GM23338 (cell line): Measurements from ENCODE around the gene FKTN. TPM values are rescaled to one million over a fixed set of nuclear protein-coding genes. Genes with fewer than 3 reads are reported as not detected.
A peak's percentile ranks its signal among the peaks of the same experiment; 100 is the strongest.

Source experiments
- ATAC-seq: fragments of 200-7000 bp; cut with Tn5 transposase; 3 replicates; pipeline ENCODE4 v1.9.1; 2020
- DNase-seq: peaks from one replicate; pipeline ENCODE4 v3.0.0-alpha.2; 2015; ENCODE audit warnings: low spot score
- H2AFZ ChIP-seq: fragments of 200-600 bp; sonication (generic); 2 replicates; pipeline ENCODE4 v1.8.0; 2016; ENCODE audit warnings: antibody characterized with exemption, mild to moderate bottlenecking, moderate library complexity
- H3F3A ChIP-seq: fragments of 200-600 bp; sonication (generic); replicated peaks from 2 replicates; pipeline ENCODE4 v1.8.0; 2017; ENCODE audit warnings: antibody characterized with exemption, mixed run types, low read depth
- H3K27ac ChIP-seq: fragments of 200-600 bp; sonication (generic); 2 replicates; pipeline ENCODE4 v1.6.1; 2016; ENCODE audit warnings: low read depth
- H3K27me3 ChIP-seq: fragments of 200-600 bp; sonication (generic); 2 replicates; pipeline ENCODE4 v1.8.0; 2016; ENCODE audit warnings: mild to moderate bottlenecking, mixed run types, moderate library complexity; ENCODE audit not compliant: insufficient read depth
- H3K36me3 ChIP-seq: fragments of 200-600 bp; sonication (generic); 2 replicates; pipeline ENCODE4 v1.8.0; 2016; ENCODE audit warnings: mild to moderate bottlenecking; ENCODE audit not compliant: insufficient read depth
- H3K4me1 ChIP-seq: fragments of 200-600 bp; sonication (generic); 2 replicates; pipeline ENCODE4 v1.8.0; 2016; ENCODE audit warnings: mild to moderate bottlenecking, moderate library complexity; ENCODE audit not compliant: insufficient read depth
- H3K4me2 ChIP-seq: fragments of 200-600 bp; sonication (generic); 2 replicates; pipeline ENCODE4 v1.7.1; 2017; ENCODE audit warnings: mixed run types
- H3K4me3 ChIP-seq: fragments of 200-600 bp; sonication (generic); 2 replicates; pipeline ENCODE4 v1.6.1; 2016; ENCODE audit warnings: mixed run types
- H3K79me2 ChIP-seq: fragments of 200-600 bp; sonication (generic); replicated peaks from 2 replicates; pipeline ENCODE4 v1.8.0; 2017; ENCODE audit warnings: mild to moderate bottlenecking; ENCODE audit not compliant: insufficient read depth
- H3K9me2 ChIP-seq: fragments of 200-600 bp; sonication (generic); 2 replicates; pipeline ENCODE4 v1.8.0; 2017; ENCODE audit not compliant: insufficient read depth
- H4K20me1 ChIP-seq: fragments of 200-600 bp; sonication (generic); replicated peaks from 2 replicates; pipeline ENCODE4 v1.8.0; 2017; ENCODE audit warnings: mild to moderate bottlenecking; ENCODE audit not compliant: insufficient read depth
- H3K27ac Mint-ChIP-seq: 2 replicates; pipeline ENCODE4 v1.8.0; 2020; ENCODE audit warnings: inconsistent platforms, mild to moderate bottlenecking, moderate library complexity, mixed read lengths
- H3K27me3 Mint-ChIP-seq: 3 replicates; pipeline ENCODE4 v1.8.0; 2022; ENCODE audit warnings: low read depth, mild to moderate bottlenecking, moderate library complexity, mixed read lengths, inconsistent platforms; ENCODE audit not compliant: insufficient read depth, poor library complexity
- H3K36me3 Mint-ChIP-seq: 3 replicates; pipeline ENCODE4 v1.8.0; 2021; ENCODE audit warnings: low read depth, mild to moderate bottlenecking, inconsistent platforms, moderate library complexity, mixed read lengths
- H3K4me1 Mint-ChIP-seq: 3 replicates; pipeline ENCODE4 v1.8.0; 2020; ENCODE audit warnings: mild to moderate bottlenecking, inconsistent platforms, mixed read lengths
- H3K4me3 Mint-ChIP-seq: 3 replicates; pipeline ENCODE4 v1.8.0; 2021; ENCODE audit warnings: moderate library complexity, mild to moderate bottlenecking, inconsistent platforms, mixed read lengths
- H3K9me3 Mint-ChIP-seq: 3 replicates; pipeline ENCODE4 v1.8.0; 2020; ENCODE audit warnings: moderate library complexity, mild to moderate bottlenecking, inconsistent platforms, mixed read lengths
- CREB1 ChIP-seq: fragments of 250-450 bp; sonication (Bioruptor Pico); IDR thresholded peaks from 2 replicates; pipeline ENCODE4 v1.5.0; 2020; ENCODE audit warnings: low read depth, mild to moderate bottlenecking, moderate library complexity
- ETS1 ChIP-seq: IDR thresholded peaks from 2 replicates; pipeline ENCODE4 v1.6.1; 2016; ENCODE audit warnings: antibody characterized with exemption
- EZH2 ChIP-seq: fragments of 200-600 bp; sonication (generic); IDR thresholded peaks from one replicate; pipeline ENCODE4 v1.8.0; 2017; ENCODE audit warnings: antibody characterized with exemption, mild to moderate bottlenecking, low read depth; ENCODE audit not compliant: unreplicated experiment
- EZH2phosphoT487 ChIP-seq: fragments of 200-600 bp; sonication (generic); IDR thresholded peaks from one replicate; pipeline ENCODE4 v1.8.1; 2018; ENCODE audit warnings: antibody characterized with exemption; ENCODE audit not compliant: unreplicated experiment
- NANOG ChIP-seq: IDR thresholded peaks from 2 replicates; pipeline ENCODE4 v1.6.1; 2016; ENCODE audit warnings: antibody characterized with exemption, borderline replicate concordance
- POLR2AphosphoS5 ChIP-seq: IDR thresholded peaks from 2 replicates; pipeline ENCODE4 v1.6.1; 2016; ENCODE audit warnings: antibody characterized with exemption, low read depth
- ZNF114 ChIP-seq: fragments of 250-450 bp; sonication (Bioruptor Pico); IDR thresholded peaks from 2 replicates; pipeline ENCODE4 v1.5.0; 2020; ENCODE audit warnings: mild to moderate bottlenecking, moderate library complexity
- ZNF331 ChIP-seq: fragments of 250-450 bp; sonication (Bioruptor Pico); IDR thresholded peaks from 2 replicates; pipeline ENCODE4 v1.5.0; 2020; ENCODE audit warnings: low read depth, mild to moderate bottlenecking, moderate library complexity
- ZNF462 ChIP-seq: fragments of 250-450 bp; sonication (Bioruptor Pico); IDR thresholded peaks from 2 replicates; pipeline ENCODE4 v1.5.0; 2020; ENCODE audit warnings: mild to moderate bottlenecking, moderate library complexity
- polyA plus RNA-seq: library from polyadenylated mRNA; unstranded; fragments of >200 nt; fragmentation: Nextera tagmentation; extraction: Ambion mirVana; gene quantifications from 2 replicates; pipeline ENCODE4 v1.2.1, GENCODE V29; 2016
- total RNA-seq: library from RNA; depleted of rRNA; stranded (reverse); fragments of >200 nt; shearing (Covaris generic); gene quantifications from 2 replicates; pipeline ENCODE4 v1.2.3, GENCODE V29; 2014

FKTN gene
- total and polyA plus RNA-seq, 2 experiments from 2014 or later = 6.8 to 9.9 TPM

DNA sequence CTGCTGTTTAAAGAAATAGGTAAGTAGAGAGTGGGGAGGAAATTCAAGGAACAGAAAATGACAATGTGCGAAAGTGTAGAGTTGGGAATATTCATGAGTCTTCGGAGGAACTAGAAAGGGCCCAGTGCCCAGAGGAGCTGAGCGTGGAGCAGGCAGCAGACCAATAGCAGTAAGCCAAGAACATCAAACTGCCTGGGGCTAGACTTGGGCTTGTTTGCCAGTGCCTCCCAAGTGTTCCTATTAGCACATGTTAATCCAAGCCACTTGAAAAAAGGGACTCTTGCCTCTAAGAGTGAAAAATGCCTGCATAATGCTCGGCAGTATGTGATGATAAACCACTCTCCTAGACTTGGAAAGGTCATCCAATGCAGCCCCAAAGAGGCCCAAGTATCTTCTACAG is 103.1 kb downstream of the FKTN start:
- Mint-ChIP-seq H3K27me3 (peaks cover 19% of the 10 kb centered on the region), H3K36me3 (no peaks in the 10 kb centered on the region)
- H4K20me1 ChIP-seq = no peaks in the 10 kb centered on the region

DNA sequence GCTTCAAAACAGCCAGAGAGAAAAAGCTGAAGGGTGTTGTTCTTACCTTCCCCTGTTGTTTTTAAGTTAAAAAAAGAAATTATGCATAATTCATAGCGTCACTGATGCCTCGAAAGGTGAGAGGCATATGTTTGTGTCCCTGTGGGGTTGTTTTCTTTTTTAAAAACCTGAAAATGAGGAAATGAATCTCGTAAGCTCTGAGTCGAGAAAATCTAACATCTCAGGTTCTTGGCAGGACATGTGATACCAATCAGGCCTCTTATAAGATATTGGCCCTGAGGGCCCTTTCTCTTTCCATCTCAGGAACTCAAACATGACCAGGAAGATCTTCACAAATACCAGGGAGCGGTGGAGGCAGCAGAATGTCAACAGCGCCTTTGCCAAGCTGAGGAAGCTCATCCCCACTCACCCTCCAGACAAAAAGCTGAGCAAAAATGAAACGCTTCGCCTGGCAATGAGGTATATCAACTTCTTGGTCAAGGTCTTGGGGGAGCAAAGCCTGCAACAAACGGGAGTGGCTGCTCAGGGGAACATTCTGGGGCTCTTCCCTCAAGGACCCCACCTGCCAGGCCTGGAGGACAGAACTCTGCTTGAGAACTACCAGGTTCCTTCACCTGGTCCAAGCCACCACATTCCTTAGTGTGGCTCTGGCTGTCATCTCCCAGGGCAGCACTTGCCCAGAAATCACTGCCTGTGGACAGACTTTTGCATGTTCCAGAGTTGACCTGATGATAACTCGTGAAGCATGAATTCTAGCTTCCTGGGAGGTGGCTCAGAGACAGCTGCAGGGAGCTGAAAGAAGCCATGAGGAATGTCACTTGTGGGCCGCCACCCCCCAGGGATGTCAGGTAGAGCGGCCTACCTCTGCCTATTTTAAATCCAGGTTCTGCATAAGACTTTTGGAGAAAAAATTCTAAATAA is 104.5 kb downstream of the FKTN start, which contains the start of gene TAL2:
TSS of gene TAL2 (plus strand) at position 274 of the 921 bp plus-strand sequence. CDS start at position 314, 40 bp downstream.
- Mint-ChIP-seq H3K9me3 (no peaks in the 10 kb centered on the region), H3K36me3 (no peaks in the 10 kb centered on the region), H3K4me3 (no peak within 1 kb of the TSS), H3K4me1 (peaks cover 3% of the 10 kb centered on the region; the same call in 2 of the 3 replicates), H3K27me3 (peaks cover 5% of the 10 kb centered on the region), H3K27ac (no peak within 1 kb of the TSS)
- ATAC-seq (no peak), DNase-seq (no peak)
- Histone ChIP-seq H3K4me1 (no peaks in the 10 kb centered on the region), H2AFZ (no peak within 1 kb of the TSS), H3K9me2 (no peaks in the 10 kb centered on the region), H4K20me1 (no peaks in the 10 kb centered on the region), H3K4me2 (no peak within 1 kb of the TSS), H3K4me3 (no peak within 1 kb of the TSS), H3K36me3 (no peaks in the 10 kb centered on the region), H3F3A (no peaks in the 10 kb centered on the region), H3K79me2 (no peaks in the 10 kb centered on the region), H3K27me3 (peaks cover 7% of the 10 kb centered on the region), H3K27ac (no peak within 1 kb of the TSS)
- TF ChIP-seq ZNF331 (CRISPR knock-in tag) (no peak), ZNF462 (no peak), ETS1 (no peak), EZH2 (no peak), CREB1 (CRISPR knock-in tag) (no peak), ZNF114 (no peak)

More for the DNA sequence above, 103.1 kb downstream of the FKTN start:
- H3K9me2 ChIP-seq = no peaks in the 10 kb centered on the region
- ATAC-seq (no peak), DNase-seq (no peak)
- no peaks in the 10 kb centered on the region for H3K79me2 ChIP-seq
- H3K27ac ChIP-seq = no peak overlapping the region
- H3K4me2 ChIP-seq = no peak overlapping the region
- H3K4me3 ChIP-seq = no peak overlapping the region
- no peak overlapping the region for H3K27ac Mint-ChIP-seq
- H3K36me3 ChIP-seq = no peaks in the 10 kb centered on the region
- peaks cover 10% of the 10 kb centered on the region; the same call in 2 of the 3 replicates for H3K4me1 Mint-ChIP-seq
- H2AFZ ChIP-seq = 0 out of 2 replicates have a peak overlapping the region, but pooled peaks have one; percentile 18
- H3K9me3 Mint-ChIP-seq = no peaks in the 10 kb centered on the region
- H3K27me3 ChIP-seq = peaks cover 21% of the 10 kb centered on the region
- no peak overlapping the region for H3K4me3 Mint-ChIP-seq
- H3F3A ChIP-seq = no peaks in the 10 kb centered on the region
- H3K4me1 ChIP-seq = no peaks in the 10 kb centered on the region; the same call in 1 of the 2 replicates
- no peak for TF ChIP-seq CREB1 (CRISPR knock-in tag)
- no peak for TF ChIP-seq EZH2phosphoT487
- TF ChIP-seq POLR2AphosphoS5 = no peak
- TF ChIP-seq ETS1 = no peak
- no peak for TF ChIP-seq NANOG
- TF ChIP-seq EZH2 = no peak
